Muscle of arm (tissue), 12 donors: Measurements from ENCODE around the gene TSPAN9. TPM values are rescaled to one million over a fixed set of nuclear protein-coding genes. Genes with fewer than 3 reads are reported as not detected.

Experiments used
- DNase-seq: peaks from one replicate; pipeline ENCODE4 v3.0.0-alpha.2; 2013
- polyA plus RNA-seq, 12 donors: library from polyadenylated mRNA; unstranded; fragments of 120-200 nt; gene quantifications; one replicate each; pipeline ENCODE4 v1.2.1, GENCODE V29; 2013; ENCODE audit not compliant: insufficient read length in 12 of 12

Gene TSPAN9
- polyA plus RNA-seq, 12 donors = 55.2 to 563 (median 115) TPM

DNA sequence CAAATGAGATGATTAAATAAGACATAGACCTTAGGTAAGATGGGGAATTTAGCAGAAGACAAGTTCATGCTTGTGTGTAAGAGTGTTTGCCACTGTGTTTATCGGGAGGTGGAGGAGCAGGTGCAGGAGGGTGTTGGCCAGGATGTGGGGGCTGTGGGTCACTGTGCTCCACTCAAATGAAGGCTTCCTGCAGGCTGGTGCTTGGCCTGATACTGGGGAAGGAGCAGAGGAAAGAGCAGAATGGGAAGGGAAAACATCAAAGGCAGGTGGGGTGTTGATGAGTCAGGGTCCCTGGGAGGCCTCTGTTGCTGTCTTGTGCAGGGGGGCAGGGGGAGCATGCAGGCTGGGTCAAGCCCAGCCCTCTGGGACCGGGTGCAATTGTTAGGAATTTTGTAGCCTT lies 126.5 kb downstream of the TSPAN9 start:
- DNase-seq = no peak

GRCh38 chr12:3204143-3204542 lies 127.0 kb downstream of the TSPAN9 start:
- DNase-seq = no peak

DNA sequence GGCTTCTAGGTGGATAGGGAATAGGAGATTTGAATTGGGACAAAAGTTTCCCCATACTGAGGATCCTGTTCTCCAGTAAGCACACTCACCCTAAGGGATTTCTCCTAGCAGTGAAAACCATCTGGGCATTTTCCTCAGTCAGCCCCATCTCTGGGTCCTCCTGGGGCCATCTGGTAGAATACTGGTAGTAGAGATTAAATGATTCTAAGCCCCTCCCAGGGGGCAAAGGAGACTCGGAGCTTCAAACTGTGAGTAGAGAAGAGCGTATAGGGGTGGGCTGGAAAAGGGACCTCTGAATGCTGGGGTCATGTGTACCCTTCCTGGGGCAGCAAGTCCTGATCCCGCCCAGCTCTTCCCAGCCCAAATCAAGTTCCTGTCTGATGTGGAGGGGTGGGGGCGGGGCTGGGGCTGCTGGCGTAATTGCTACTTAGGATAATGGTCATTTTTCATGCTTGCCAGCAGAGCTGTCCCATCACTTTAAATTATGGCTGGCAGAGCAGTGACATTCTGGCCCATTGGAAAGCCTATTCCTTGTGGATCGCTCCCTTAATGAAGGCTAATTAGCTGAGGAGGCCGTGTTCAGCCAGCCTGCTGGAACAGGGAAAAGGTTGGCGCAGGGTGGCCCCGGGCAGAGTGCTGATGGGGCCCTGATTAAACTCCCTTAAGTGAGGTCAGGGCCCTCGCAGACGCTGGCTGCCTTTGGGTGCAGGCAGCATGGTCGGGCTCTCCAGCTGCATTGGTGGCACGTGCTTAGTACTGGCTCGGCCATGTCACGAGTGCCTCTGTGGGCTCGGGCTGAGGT lies 127.8 kb downstream of the TSPAN9 start:
- no peak for DNase-seq

DNA sequence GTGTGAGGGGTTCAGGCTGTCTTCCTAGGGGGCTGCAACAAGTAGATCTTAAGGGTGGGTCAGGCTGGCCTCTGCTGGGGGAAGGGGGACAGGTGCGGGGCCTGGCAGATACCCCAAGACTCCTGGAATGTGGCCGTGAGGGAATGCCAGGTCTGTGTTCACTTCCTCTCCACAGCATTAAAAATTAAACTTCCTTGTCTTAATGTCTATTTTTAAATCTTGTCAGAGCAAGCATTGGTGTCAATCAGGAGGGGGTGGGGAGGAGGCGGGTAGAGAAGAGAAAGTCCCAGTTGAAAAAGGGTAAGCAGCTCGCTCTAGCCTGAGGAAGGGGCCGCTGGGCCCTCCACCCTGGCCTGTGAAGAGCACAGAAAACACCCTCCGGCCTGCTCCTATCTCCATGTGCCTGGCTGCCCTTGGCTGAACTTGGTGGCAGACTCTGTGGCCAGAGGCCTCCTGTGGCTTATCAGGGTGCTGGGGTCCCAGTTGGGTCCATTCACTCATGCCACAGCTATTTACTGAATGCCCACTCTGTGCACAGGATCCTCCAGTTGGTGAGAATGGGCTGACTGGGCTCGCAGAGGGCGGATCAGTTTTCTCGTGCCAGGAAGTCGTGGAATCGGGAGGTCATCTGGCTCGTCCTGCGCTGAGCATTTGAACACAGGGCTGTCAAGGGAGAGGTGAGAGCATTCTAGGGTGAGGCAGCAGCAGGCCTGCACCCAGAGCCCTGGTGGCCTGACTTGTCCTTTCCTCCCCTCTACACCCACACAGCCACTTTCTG lies 128.8 kb downstream of the TSPAN9 start:
- no peak for DNase-seq

GRCh38 chr12:3206536-3207072 lies 129.4 kb downstream of the TSPAN9 start:
- DNase-seq = no peak

DNA sequence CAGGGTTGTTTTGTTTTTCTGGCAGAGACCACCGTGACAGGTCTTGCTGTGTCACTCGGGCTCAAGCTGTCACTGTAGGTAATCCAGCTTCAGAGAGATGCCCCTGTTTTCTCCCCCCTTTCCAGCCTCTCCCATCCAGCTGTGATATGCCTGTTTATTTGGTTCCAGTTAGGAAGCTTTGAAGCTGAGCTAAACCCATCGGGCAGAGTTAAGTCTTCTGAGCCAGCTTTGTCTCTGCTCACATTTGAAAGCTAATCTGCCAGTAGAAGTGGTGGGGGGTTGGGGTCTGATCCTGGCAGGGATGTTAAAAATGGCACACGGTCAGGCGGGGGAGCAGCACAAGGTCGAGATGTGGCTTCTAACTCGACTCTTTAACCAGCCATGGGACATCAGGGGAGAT lies 130.0 kb downstream of the TSPAN9 start:
- no peak for DNase-seq

- no peak for DNase-seq
Observed at GRCh38 chr12:3207858-3208257, 130.7 kb downstream of the TSPAN9 start.

DNA sequence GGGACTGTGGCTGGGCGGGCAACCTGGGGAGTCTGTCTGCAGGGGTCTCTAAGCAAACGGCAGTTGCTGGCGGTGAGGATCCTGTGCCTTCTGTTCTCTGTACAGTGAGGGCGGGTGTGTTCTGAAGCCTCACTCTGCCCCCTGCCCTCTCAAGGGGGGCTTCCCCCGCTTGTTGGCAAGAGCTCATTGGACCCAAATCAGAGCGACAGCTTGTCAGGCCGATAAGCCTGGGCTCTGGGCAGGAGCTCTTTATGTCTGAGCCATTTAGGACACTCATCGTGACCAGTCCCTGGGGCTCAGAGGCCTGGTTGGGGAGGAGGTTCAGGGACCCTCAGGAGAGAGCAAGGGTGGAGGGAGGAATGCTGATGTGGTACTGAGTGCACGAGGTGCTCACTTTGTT lies 136.0 kb downstream of the TSPAN9 start:
- DNase-seq = no peak

GRCh38 chr12:3213768-3214167 lies 136.6 kb downstream of the TSPAN9 start:
- no peak for DNase-seq

GRCh38 chr12:3214526-3215365 lies 137.6 kb downstream of the TSPAN9 start:
- no peak for DNase-seq

DNA sequence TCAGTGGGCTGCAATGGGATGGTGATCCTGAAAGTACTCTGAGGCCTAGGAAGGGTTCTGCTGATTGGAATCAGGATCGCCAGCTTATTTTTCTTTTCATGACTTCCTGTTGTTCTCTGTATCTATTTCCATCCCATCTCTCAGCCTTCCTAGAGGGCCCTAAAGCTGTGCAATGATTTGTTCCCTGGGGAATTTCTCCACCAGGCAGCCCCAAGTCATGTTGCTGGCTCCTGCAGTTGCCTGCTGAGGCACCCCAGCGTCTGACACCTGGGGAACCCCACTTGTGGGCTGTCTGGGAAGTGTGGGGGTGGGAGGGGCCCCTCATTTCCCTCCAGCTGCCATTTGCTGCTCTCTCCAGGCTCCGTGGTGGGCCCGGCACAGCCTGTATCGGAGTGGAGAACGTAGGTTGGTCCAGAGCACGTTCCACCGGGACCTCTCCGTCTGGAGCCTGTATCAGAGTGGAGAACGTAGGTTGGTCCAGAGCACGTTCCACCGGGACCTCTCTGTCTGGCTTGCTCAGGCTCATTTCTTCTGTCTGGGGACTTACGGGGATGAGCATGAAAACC lies 138.3 kb downstream of the TSPAN9 start:
- no peak for DNase-seq

GRCh38 chr12:3216097-3216496 lies 138.9 kb downstream of the TSPAN9 start:
- DNase-seq = no peak

DNA sequence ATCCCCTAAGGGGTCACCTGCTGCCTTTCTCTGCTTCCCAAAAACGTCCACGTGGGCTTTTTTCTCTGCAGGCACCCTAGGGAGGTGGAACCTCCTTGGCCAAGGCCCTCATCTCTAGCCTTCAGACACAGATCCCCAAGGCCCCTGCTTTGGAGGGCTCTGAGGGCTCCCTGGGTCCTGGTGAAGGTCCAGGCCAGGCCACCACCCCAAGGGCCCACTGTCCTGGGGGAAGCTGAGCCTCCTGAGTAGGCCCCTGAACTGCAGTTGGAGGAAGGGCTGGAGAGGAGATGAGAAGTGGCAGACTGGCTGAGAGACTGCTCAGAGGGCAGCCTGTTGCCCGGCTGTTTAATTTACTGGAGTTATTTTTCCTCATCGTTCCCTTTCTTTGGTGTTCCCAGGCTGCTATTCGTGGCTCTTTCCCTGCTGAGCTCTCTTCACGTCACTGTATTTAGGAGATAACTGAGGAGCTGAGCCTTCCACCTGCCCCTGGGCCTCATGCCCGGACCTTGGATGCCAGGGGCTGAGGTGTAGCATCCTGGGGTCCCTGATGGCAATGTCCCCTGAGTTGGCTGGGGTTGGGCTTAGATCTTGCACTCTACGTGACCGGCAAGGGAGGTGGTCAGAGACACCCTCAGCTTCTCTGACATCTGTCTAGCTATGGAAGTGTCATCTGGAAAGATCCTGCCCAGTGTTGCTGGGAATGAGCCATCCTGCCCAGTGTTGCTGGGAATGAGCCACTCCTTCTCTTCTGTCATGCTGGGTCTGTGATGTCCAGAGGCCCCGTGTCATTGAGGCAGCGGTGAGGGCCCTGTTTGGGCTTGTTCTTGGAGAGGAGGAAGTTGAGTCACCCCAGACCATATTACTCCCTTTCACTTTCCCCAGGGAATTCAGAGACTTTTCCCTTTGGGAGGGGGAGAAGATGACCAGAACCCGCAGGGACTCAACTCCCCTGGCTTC lies 139.8 kb downstream of the TSPAN9 start:
- DNase-seq = no peak

- no peak for DNase-seq
Observed at GRCh38 chr12:3217683-3218079, 140.5 kb downstream of the TSPAN9 start.

DNA sequence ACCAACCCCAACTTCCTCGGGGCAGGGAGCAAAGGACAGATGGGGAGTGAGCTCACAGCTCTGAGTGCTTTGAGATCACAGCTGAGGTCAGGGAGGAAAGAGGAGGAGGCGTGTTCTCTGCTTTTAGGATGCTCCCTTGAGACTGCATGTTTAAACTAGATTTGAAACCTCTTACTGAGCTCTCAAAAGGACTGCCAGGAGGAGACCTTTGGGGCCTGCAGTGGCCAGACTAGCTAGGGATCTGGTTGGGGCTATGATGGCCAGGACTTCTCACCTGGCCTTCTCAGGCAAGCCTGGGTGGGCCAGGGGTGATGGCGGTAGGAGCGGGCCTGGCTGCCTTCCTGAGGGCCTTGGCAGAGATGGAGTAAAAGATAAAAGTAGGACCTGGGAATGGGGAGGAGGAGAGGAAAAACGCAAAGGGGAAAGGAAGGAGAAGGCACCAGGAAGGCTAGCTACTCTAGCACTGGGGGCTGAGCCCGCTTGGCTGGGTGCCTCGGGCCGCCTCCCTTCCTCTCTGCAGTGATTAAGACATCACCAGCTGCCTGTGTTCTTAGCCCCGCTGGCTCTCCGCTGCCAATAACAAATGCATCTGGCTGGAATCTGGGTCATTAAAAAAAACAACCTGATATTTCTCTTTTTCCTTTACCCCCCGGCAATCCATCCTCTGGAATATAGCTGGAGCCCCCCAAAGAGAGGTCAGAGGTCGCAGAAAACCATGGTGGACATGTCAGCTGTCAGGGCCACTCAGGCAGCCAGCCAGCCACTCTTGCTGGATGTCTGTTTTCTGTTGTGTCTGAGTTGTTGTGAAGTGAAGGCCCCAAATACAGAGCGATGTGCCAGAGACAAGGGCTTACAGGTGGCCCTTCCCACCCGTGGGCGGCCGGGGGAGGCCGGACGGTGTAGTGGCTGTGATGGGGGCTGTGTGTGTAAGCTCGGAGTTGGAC lies 141.3 kb downstream of the TSPAN9 start:
- DNase-seq = peak; percentile 54

DNA sequence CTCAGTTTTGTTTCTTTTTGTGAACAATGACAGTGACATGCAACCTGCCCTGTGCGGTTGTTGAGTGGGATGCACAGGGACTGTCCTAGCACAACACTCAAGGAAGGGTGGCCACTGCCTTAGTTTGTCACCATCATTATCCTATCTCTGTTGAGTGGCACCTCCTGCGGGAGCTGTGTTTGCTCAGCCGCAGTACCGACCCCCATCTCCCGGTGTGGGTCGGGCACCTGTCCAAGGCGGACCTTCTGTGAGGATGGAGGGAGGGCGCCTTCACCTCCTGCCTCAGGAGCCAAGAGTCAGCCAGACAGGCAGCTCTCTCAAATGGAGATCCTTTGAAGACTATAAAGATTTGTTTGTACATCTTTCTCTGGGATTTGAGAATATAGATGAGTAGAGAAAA lies 142.1 kb downstream of the TSPAN9 start:
- DNase-seq = no peak

DNA sequence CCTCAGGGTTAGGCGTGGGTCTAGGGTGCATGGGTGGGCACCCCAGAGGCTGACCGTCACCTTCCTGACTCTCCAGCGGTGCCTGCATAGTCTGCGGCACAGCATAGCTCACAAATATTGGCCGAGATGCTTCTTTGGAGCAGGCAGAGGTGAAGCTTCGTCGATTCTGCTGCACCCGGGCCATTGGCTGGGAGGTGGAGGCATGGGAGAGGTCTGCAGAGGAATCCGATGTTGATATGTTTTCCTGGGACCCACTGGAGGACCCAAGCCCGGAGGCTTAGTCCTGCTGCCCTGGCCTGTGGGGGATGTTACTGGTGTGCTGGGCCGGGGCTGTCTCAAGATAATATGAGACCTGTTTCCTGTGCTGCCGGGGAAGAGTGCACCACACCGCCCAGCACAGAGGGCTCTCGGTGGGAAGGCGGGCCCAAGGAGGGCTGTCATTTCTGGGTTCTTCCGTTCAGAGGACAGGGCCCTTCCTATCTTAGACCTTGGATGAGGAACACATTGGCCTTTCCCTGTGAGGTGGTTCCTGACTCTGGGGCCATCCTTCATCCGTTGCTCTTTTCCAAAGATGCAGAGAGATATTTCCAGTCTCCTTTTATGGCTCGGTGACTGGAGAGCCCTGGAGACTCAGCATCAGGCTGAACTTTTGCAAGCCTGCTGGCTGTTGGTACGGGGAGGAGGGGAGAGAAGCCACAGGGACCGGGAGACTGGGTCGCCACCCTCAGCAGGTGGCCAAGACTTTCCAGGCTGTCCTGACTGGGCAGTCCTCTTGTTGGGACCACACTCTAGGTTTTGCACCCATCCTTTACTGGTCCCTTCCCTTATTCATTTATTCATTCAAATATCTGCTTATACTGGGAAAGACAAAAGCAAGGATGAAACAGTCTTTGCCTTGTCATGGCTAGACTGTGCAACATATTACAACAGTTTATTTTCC lies 143.5 kb downstream of the TSPAN9 start:
- DNase-seq = no peak

DNA sequence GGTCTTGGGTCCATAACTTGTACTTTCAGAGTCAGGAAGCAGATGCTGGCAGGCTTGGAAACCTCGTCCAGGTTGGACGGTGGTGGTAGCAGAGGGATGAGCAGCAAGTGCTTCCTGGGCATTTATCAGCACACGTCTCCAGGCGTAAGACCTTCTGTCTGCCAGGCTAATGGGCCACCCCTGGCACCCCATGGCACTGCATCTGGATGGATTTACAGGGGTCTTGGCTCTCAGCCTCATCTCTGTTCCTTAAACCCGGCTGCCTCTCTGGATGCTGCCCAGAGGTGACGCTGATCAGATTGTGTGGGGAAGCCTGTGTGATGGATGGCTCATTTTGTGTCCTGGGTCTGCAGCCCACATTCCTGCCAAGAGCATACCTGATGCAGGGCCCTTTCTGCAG lies 145.1 kb downstream of the TSPAN9 start:
- DNase-seq = no peak
